Jurkat, Clone E6-1 (cell line): ENCODE measurements around the gene CPT1C.

Experiments
- DNase-seq: peaks from one replicate; pipeline ENCODE4 v3.0.0-alpha.2; 2011; ENCODE audit warnings: low read depth, low spot score
- H3K4me3 ChIP-seq: 2 replicates; pipeline ENCODE4 v1.5.1; 2011; ENCODE audit warnings: mild to moderate bottlenecking, low read length, control low read depth, moderate library complexity

CPT1C gene

GRCh38 chr19:49658566-49659442 is 32.1 kb upstream of the CPT1C start:
- no peak for DNase-seq

GRCh38 chr19:49660338-49660961 is 30.5 kb upstream of the CPT1C start:
- H3K4me3 ChIP-seq, result no peak overlapping the region
- DNase-seq, result no peak

More at GRCh38 chr19:49658566-49659442, 32.1 kb upstream of the CPT1C start:
- H3K4me3 ChIP-seq, result no peak overlapping the region

GRCh38 chr19:49662011-49662410 is 28.9 kb upstream of the CPT1C start:
- no peak for DNase-seq

GRCh38 chr19:49663224-49663623 is 27.7 kb upstream of the CPT1C start:
- H3K4me3 ChIP-seq, result no peak overlapping the region

More at GRCh38 chr19:49662011-49662410, 28.9 kb upstream of the CPT1C start:
- no peak overlapping the region for H3K4me3 ChIP-seq

GRCh38 chr19:49664171-49665035 is 26.5 kb upstream of the CPT1C start:
- DNase-seq, result peak; percentile 65
- H3K4me3 ChIP-seq, result peak overlapping the region; percentile 96

More at GRCh38 chr19:49663224-49663623, 27.7 kb upstream of the CPT1C start:
- no peak for DNase-seq

GRCh38 chr19:49665036-49665350 is 25.9 kb upstream of the CPT1C start:
- no peak for DNase-seq
- peak overlapping the region; percentile 96 for H3K4me3 ChIP-seq

GRCh38 chr19:49665351-49666119 is 25.4 kb upstream of the CPT1C start, which contains the start of the genes BCL2L12 and IRF3:
TSS of gene BCL2L12 (plus strand) at chr19:49665933. CDS start at chr19:49666693, 760 bp downstream.
TSS of gene IRF3 (minus strand) at chr19:49665857. CDS start at chr19:49664838, 1,019 bp downstream.
- DNase-seq, result peak; percentile 94
- peak within 1 kb of the TSS; percentile 96 for H3K4me3 ChIP-seq

- DNase-seq, result no peak
- H3K4me3 ChIP-seq, result peak overlapping the region; percentile 96
Observed at GRCh38 chr19:49666120-49666444, 24.8 kb upstream of the CPT1C start.

GRCh38 chr19:49667473-49667872 is 23.4 kb upstream of the CPT1C start:
- no peak overlapping the region for H3K4me3 ChIP-seq

GRCh38 chr19:49669516-49669915 is 21.4 kb upstream of the CPT1C start:
- H3K4me3 ChIP-seq, result no peak overlapping the region
- no peak for DNase-seq

More at GRCh38 chr19:49667473-49667872, 23.4 kb upstream of the CPT1C start:
- DNase-seq, result no peak

- H3K4me3 ChIP-seq, result no peak overlapping the region
- DNase-seq, result no peak
Observed at GRCh38 chr19:49672131-49672919, 18.6 kb upstream of the CPT1C start.

- peak; percentile 86 for DNase-seq
Observed at GRCh38 chr19:49676136-49676783, 14.7 kb upstream of the CPT1C start.

GRCh38 chr19:49676784-49677230 is 14.1 kb upstream of the CPT1C start:
- H3K4me3 ChIP-seq, result peak overlapping the region; percentile 94
- DNase-seq, result peak; percentile 100

More at GRCh38 chr19:49676136-49676783, 14.7 kb upstream of the CPT1C start:
- H3K4me3 ChIP-seq, result peak overlapping the region; percentile 54

GRCh38 chr19:49677231-49677900 is 13.6 kb upstream of the CPT1C start, which contains the start of gene PRMT1:
TSS of gene PRMT1 (plus strand) at chr19:49677271. CDS start at chr19:49677281, 10 bp downstream.
- DNase-seq, result no peak
- H3K4me3 ChIP-seq, result peak within 1 kb of the TSS; percentile 94

GRCh38 chr19:49677901-49678674 is 12.8 kb upstream of the CPT1C start:
- peak overlapping the region; percentile 94 for H3K4me3 ChIP-seq
- peak; percentile 65 for DNase-seq
